B cell (primary cell): Measurements from ENCODE around the gene OTUB2.

Experiments
- EZH2 ChIP-seq: IDR thresholded peaks from 2 replicates; pipeline ENCODE4 v1.6.1; 2012; ENCODE audit warnings: borderline replicate concordance, low read depth, mild to moderate bottlenecking, moderate library complexity, low read length; ENCODE audit not compliant: insufficient read depth, poor library complexity, severe bottlenecking
- TF ChIP-seq, protein P1 (sequence below): fragments of 200-600 bp; IDR thresholded peaks from one replicate; pipeline ENCODE4 v1.8.0; 2022; ENCODE audit warnings: antibody characterized with exemption, mild to moderate bottlenecking

DNA sequence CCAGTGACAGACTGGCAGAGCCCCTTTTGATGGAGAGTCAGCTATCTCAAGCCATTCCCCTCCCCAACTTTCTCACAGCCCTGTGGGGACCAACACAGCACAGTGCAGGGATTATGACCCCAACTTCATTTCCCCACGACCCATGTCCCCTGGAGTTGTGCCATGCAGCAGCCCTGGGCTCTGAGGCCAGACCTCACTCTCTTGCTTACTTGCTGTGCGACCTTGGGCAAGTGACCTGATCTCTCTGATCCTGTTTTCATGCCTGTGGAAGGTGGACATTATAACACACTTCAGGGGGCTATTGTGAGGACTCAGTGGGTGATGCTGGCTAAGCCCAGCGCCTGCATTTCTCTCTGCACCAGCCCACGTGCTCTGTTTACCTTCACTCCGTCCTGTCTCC is 14.1 kb downstream of the OTUB2 start:
- TF ChIP-seq EZH2, result no peak
- TF ChIP-seq, protein P1, sequence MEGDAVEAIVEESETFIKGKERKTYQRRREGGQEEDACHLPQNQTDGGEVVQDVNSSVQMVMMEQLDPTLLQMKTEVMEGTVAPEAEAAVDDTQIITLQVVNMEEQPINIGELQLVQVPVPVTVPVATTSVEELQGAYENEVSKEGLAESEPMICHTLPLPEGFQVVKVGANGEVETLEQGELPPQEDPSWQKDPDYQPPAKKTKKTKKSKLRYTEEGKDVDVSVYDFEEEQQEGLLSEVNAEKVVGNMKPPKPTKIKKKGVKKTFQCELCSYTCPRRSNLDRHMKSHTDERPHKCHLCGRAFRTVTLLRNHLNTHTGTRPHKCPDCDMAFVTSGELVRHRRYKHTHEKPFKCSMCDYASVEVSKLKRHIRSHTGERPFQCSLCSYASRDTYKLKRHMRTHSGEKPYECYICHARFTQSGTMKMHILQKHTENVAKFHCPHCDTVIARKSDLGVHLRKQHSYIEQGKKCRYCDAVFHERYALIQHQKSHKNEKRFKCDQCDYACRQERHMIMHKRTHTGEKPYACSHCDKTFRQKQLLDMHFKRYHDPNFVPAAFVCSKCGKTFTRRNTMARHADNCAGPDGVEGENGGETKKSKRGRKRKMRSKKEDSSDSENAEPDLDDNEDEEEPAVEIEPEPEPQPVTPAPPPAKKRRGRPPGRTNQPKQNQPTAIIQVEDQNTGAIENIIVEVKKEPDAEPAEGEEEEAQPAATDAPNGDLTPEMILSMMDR, result no peak
